GM21367 (cell line): Measurements from ENCODE around the gene SHF.
A peak's percentile ranks its signal among the peaks of the same experiment; 100 is the strongest.

Source experiments
- ATAC-seq: cut with Tn5 transposase; IDR thresholded peaks from one replicate; pipeline ENCODE4 v1.9.1; 2021; ENCODE audit not compliant: unreplicated experiment

SHF gene

DNA sequence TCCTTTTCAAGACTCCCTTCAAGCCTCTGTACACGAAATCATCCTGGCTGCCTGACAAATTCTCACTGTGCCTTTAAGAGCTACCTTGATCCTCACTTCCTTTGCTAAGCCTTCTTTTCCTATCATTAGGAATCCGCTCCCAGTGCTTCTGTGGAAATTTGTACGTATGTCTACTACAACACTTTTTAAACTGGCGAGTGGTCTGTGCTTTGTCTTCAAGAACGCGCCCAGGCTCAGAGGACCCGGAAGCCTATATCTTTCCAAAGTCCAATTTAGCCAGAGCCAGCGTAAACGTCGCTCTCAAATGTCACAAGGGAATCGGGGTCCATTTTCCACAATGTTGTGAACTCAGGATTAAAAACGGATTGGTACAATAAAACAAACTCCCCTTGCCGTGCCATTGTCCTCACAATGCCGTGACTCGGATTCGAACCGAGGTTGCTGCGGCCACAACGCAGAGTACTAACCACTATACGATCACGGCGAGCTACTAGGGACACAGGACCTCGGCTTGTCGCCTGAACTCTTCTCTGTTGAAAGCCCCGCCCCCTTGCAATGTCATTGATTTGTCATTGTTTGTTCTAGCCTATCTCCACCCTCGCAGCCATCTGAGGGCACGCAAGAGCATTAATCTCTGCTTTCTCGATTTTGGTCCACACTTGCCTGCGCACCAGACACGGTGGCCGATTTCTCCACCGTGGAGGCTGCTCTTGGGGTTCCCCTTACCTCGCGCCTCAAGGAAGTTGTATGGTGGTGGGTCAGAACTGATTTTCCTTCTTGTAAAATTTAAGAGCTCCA, 12.4 kb upstream of the SHF start:
- ATAC-seq = peak; percentile 32

DNA sequence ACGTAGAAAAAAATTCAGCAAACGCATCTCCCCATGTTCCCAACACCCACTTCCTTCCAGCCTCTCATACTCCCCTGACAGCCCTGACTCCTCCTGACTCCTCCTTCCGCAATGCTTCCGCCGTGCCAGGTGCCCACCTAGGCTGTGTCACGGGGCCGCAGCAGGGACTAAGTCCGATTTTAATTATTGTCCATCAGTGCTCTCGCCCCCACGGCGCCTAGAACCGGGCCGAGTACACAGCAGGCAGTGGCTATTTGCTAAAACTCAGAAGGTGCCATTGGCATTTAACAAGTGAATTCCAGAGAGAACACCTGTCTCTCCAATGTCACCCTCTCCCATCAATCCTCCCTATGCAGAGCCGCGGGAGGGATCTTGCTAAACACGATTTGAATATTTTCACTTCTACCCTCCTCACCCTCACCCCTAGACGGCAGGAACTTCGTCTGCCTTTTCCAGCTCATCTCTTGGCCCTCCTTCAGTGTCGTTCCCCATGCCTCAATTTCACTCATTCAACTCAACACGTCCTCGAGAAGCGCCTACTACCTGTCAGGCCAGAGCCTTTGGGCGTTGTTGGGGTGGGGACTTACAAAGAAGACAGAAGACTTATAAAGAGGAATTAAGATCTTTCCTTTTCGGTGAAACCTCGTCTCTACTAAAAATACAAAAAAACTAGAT, 11.5 kb upstream of the SHF start:
- ATAC-seq = peak; percentile 15

DNA sequence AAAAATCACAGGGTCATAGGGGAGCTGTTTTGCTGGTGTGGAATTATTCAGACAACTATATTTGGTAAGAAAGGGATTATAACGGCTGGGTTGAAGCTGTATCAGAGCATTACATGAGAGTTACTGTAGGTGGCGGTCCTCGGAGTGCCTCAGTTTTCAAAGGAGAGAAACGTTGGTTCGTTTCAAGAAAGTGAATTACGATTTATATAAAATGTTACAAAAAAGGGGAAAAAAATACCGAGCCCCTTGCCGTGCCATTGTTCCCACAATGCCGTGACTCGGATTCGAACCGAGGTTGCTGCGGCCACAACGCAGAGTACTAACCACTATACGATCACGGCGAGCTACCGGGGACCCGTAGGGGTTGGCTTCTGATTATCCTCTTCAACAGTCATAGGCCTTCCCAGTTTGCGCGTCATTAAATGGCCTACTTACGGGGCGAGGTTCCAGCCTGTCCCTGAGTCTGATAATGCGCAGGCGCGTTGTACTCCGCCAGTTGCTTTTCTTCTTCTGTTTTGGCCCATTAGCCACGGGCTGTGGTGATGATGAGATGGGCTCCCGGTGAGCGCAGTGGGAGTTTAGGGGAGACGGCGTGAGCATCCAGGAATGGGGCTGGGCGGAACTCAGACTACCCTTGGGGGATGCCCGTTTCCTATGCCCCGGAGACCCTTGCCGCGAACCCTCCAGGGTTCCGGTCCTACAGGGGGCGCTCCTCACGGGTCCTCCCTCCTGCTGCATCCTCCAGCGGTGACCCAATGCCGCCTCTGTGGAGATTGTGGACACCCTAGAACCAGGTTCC, 10.8 kb upstream of the SHF start:
- ATAC-seq = peak; percentile 59

DNA sequence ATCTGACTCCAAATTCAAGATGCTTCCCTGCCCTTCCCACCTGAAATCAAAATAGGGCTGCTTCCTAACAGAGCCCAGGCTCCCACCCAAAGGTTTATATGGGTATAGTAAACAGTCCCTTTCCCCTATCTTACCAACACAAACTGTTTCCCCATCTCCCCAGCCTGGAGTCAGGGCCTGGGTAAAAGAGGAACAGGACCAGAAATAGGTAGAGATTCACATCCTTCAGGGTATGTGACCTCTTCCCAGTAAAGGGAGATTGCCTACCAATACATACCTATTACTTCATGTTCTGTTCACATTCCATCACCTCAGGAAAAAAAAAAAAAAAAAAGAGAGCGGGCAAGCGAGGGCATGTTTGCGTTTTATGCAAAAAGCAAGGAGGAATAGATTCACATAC, 9.7 kb upstream of the SHF start:
- no peak for ATAC-seq

DNA sequence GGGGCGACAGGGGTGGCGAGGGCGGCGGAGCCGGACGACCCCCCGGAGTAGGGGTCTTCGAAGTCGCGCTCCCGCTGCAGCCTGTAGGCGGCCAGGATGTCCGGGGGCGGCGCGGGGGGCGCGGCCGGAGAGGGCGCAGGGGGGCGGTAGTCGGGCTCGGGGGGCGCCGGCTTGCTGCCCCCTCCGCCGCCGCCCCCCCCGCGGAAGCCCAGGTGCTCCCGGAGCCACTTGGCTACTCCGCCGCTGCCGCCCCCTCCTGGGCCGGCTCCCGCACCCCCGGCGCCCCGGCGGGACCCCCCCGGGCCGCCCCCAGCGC, 230 bp downstream of the SHF start:
- no peak for ATAC-seq

DNA sequence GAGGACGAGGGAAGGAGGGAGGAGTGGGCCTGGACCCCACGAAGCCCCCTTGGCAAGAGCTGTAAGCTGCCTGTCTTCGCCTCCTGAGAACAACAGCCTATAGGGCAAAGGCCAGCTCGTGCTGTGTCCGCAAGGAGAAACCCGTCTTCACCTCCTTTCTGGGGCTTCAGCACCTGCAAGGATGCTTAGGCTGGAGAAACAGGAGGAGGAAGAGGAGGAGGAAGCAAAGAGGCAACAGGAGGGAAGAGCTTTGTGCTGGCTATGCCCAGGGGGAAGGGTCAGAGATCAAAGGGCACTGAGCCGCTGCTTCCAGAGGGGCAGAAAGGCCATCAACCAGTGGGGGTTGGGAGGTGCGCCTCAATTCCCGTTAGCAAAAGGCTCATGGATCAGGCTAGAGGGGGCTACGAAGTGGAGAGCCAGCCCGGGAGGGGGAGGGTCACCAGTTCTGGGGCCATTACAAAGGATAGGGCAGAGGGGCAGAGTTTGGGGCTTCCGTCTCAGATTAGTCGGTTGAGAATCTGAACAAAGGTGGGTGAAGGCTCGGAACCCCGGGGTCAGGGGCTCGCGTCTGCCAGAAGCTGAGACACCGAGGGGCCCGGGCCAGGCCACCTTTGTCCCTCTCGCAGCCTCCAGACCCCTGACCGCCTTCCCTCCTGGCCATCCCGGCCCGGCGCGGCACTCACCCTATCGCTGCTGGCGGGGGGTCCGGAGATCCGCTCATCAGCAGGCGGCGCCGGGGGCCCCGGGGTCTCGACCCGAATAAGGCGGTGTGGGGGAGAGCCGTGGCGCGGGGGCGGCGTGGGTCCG, 792 bp downstream of the SHF start:
- ATAC-seq = no peak

DNA sequence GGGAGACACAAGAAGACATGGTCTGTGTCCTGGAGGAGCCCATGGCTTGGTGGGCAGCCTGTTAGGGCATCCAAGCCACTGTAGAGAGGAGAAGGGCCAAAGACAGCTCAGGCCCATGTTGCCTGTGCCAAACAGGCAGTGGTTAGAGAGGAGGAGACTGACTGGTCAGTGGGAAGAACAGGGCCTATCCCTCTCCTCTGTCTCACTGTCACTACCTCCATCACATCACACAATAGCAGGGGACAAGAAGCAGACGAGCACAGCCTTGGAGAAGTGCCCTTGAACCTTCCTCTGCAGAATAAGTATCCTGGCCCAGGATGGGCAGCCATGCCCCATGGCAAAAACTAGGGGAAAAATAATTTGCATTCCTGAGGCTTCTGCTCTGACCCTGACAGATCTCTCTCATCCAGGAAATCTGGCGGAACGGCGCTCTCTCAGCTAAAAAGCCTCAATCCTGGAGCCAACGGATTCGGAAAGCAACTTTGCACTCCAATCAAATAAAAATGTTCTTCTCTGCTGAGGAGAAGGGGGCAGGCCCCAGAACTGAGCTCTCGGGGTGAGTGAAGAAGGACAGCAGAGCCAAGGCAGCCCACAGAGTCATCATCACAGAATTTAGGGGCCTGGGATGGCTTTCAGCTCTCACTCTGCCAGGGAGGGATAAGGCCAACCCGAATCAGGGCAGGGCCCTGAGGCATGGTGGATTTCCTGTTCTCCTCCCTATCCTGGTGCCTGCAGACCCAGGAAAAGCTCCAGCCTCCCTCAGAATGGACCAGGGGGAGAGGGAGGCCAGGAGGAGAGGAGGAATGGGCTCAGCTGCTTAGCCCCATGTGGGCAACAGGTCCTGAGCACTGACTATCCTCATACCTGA, 1.6 kb downstream of the SHF start:
- ATAC-seq = no peak

DNA sequence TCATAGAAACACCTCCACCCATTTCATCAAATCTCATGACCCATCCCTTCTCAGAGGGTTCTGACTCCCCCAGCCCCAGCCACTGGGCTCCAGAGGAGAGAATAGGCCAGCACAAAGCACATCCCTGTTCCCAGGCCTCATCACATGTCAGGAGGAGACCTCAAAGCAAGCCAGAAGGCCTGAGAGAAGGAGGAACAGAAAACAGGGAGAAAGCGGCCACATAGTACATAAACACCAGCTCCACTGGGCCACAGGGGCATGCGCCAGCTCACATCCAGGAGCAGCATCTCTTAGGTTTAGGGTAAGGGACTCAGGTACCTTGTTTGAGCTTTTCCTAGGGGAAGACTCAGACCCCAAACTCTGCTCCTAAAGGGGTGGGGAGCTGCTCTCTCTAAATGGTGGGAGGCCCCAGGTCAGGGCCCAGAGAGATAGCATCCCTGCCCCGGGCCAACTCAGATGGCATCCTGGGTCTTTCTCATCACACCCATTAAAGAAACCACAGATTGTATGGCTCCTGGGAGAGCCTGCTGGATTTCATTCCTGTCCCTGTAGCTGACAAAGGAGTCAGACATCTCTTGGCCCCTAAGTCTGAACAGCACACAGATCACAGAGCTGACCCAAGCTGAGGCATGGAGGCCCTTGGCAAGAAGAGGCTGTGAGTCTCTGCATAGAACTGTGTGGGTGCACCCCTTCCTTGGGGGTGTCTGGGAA, 2.5 kb downstream of the SHF start:
- no peak for ATAC-seq

DNA sequence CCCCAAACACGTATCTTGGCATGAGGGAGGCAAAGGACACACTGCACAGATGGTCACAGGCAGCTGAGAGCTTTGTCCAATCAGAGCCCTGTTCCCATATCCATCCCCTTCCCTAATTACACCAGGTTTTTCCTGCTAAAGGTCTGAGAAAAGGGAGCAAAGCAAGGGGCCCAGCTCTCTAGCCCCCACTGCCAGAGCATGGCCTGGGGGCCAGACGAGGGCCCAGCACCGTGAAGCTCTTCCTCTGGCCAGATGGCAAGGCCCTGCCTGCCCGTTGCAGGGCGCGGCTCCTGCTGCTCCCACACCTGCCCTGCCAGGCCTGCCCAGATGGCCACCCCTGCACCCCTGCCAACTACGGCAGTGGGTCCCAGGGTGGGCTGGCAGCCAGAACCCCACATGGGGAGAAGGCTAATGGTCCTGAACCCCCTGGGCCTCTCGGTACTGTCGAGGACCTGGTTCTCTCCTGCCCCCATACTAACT, 3.2 kb downstream of the SHF start:
- no peak for ATAC-seq

DNA sequence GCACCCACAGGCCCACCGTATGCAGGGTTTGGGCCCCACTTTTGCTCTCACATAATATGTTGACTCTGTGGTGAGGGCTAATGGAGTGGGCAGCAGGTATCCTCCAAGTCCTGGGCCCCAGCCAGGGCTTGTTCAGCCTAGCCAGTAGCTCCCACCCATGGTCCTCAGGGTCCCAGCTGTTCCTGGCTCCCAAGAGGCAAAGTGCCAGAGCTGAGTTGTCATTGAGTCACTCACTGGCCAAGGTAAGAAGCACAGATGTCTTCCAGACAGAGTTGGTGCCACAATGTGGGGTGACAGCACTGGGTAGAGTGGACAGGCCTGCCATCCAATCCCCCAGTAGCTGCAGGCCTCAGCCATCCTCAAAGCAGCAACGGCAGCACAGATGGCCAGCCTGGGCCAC, 4.3 kb downstream of the SHF start:
- no peak for ATAC-seq

DNA sequence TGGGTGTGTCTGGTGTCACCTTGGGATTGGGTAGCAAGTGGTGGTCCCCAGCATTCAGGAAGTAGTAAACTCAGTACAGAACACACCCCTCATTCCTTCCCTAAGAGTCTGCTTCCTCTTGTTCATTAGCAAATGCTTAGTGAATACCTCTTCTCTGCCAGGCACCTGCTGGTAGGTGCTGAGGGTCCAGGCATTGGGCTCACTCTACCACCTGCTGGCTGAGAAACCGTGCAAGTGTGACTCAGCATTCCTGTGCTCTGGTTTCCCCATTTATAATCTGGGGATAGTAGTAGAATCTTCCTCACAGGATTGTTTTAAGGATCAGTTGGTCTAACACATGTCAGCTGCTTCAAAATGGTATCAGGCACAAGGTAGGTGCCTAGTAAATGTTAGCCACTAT, 4.8 kb downstream of the SHF start:
- ATAC-seq = no peak

DNA sequence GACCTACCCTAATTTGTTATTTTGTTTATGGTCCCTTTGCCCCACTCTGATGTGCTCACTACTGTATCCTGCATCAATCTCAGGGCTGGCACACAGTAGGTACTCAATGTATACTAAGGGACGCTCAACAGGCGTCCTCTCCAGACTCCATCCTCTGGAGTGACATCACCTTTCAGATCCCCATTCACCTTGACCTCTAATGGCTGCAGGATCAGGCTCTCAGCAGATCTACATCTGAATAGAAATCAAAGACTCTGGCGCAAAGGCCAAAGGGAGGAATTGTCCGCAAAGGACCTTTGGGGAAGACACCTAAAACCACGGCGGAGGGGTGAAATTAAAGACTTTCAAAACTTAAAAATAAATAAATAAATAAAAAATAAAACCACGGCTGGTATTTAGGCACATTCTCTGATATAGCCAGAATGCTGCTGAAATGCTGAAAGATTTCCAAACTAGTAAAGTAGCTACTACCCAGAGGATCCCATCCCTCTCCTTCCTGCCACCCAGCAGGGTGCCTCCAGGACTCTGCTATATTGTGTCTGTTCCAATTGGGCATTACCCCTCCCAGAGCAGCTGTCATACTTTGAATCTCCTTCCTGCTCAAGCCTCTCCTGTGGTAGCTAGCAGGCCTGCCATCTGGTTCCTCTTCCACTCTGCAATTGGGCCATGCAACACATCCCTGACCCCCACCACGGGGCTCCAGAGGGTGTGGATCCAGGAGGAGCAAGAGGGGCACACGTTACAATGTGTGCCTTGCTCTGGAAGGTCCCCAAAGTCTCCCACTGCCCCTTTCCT, 6.1 kb downstream of the SHF start:
- ATAC-seq = no peak

DNA sequence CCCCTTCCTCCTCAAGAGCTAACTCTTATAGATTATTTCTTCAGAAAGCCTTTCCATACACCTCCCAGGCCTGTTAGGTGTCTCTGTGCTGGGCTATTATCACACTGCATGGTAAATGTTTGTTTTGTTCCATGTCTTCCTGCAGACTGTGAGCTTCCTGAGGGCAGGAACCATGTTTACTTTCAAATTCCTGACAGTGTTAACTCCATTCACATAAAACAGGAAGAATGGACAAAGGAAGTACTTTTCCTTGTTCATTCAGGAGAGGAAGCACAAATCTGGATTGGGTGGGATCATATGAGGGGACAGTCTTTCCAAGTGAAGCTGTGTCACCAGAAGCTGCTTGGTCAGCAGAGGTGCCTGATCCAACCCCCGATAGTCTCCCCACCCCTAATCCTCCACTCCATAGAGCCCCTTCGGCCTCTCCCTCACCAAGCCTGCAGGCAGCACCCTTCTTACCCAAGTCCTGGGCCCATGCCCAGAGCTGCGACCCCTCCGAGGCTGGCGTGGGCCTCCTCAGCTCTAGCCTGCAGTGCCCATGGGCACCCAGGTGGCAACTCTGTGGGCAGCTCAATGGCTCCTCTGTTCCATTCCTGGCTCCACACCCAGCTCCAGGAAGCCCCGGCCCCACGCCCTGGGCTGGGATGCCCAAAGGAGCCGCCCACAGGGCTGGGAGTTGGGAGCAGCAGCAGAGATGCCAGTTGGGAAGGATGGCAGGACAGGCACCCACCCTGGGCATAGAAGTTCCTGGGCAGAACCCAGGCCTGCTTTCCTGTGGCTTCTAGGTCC, 6.9 kb downstream of the SHF start:
- ATAC-seq = no peak

DNA sequence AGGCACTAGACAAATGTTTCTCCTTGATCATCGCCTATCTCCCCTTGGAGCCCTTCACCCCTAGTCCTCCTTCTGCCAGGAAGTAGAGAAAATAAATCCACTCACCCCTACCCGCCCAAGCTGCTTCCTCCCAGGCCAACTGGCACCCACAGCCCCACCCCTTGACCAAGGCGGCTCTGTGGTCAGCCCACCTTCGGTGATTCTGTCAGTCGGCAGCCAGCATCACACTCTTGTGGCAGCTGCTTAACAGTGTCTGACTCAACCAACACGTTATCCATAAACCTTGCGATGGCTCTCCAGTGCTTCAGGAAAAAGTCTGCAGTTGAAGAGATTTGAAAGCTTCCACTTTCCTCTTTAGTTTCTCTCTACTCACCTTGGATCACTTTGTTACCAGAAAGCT, 7.6 kb downstream of the SHF start:
- no peak for ATAC-seq

DNA sequence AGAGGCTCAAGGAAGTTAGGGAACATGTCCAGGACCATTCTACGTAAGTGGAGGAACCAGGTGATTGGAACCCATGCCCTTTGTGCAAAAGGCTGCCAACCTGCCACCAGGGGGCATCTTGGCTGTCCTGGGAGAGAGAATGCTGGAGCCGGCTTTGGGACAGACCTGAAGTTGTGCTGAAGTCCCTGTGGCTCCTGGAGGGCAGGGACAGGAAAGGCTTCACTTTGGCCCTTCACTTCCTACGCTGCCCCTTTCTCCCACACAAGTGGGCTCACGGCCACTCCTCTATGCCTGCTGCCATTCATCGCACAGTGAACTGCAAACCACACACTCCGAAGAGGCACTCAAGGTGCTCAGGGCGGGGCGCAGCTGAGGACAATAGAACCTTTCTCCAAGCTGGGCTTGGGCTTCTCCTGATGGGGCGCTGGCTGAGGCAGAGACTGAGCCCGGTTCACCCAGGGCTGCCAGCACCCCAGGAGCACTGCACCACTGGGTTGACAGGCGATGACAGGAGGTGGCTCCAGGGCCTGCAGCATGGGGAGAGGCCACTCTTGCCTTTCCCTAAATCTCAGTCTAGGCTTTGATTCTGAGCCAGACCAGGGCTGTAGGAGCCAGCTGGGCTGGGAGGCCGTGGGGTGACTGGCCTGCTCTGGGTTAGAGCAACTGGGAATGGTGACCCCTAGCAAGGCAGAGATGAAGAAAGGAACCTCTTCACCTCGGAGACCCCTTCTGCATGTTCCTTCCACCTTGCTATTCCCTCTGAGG, 8.4 kb downstream of the SHF start:
- no peak for ATAC-seq

DNA sequence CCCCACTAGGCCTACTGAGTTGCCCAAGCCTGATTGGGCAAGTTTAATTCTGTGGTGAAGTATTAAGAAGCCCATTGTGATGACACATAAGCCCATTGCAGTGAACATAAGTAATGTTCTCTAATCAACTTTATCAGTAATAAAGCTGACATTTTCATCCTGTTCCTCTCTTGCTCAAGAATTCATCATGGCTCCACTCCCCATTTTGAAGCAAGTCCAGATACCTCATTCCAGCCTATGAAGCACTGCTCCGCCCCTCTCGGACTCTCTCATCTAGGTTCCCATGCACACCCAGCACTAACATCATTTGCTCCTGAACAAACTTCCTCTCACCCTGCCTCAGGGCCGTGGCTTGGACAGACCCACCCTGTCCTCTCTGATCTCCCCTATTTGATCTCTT, 10.5 kb downstream of the SHF start:
- ATAC-seq = no peak

DNA sequence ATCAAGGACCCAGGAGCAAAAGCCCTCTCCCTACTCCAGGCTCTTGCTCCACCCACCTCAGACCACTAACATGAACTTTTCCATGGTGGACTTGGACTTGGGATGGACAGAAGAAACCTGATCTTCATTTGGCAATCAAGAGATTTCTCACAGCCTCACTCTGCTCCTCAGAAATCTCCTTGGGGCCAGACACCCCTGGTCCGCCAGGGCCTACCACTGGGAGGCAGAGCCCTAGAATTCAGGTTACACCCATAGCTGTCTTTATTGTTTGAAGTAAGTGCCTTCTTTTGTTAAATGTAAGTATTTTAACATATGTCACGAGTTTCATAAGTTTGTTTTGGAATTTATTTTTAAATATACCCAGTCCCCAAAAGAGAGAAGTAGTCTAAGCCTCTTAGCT, 13.2 kb downstream of the SHF start:
- no peak for ATAC-seq
